ENCODE data around the gene C16orf96. TPM values are rescaled to one million over a fixed set of nuclear protein-coding genes. Genes with fewer than 3 reads are reported as not detected.

Gene C16orf96
- total RNA-seq: under 1 TPM; 0.07 to 0.30 TPM

DNA sequence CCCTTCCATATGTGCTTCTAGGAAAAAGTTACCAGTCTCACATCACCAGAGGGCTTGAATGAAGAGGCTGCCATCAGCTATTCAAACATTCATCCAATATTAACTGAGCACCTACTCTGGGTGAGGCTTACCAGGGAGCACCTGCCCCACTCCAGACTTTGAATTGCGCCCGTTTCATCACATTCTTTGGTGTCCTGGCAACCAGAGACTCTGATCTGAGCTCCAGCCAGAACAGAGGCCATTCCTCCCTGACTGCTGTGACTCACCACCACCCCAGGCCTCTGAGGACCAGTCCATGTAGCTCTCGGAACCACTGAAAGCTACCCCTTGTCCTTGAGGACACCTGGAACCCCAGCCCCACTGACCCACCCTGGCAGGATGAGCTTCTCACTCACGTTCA, at the start of gene C16orf96:
TSS of gene C16orf96 (plus strand) at position 229 of the 400 bp plus-strand sequence. CDS start at position 379, 150 bp downstream.
- no peaks in the 10 kb centered on the region for H3K4me1 Mint-ChIP-seq (ENCODE audit: low read depth)
- H3K27me3 Mint-ChIP-seq (ENCODE audit: low read depth): no peaks in the 10 kb centered on the region
- H3K9me3 Mint-ChIP-seq: no peaks in the 10 kb centered on the region
- intact Hi-C loops (cut with micrococcal nuclease): no loop called here
- no peaks in the 10 kb centered on the region for H3K36me3 Mint-ChIP-seq (ENCODE audit: low read depth)
- no peak within 1 kb of the TSS for H3K4me3 Mint-ChIP-seq
- no peak for DNase-seq
- CTCF ChIA-PET: interaction anchor here (0.7 to 1.1 kb wide), 2 partner anchors 26 to 49 kb away, joined by 3 to 7 read pairs; no protein-coding TSS in a partner anchor
- H3K27ac Mint-ChIP-seq: no peak within 1 kb of the TSS

DNA sequence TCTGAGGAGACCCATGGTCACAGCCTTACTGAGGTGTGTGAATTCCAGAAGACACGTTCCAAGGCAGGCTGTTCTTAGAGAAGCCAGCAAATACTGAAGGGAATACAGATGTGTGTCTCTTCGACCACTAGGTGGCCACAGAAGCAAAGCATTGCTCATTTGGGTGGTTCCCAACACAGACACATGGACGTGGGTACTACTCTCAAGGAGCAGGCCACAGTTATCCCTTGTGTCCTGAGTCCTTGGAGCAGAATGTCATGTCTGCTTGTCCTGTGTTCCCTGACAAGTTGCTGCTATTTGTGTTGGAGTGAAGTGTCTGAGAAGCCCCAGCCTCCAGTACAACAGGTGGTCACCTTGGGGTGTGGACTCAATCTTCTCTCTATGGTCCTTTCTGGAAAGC, 49.7 kb upstream of the C16orf96 start:
- Mint-ChIP-seq H3K4me3 (peak overlapping the region; percentile 48), H3K36me3 (ENCODE audit: low read depth) (peaks cover 23% of the 10 kb centered on the region)
- intact Hi-C loops (cut with micrococcal nuclease): loop anchor here (1.0 to 5.0 kb wide), 5 partner anchors 32 to 451 kb away; partner anchors contain the start of genes CDIP1 and SEC14L5

DNA sequence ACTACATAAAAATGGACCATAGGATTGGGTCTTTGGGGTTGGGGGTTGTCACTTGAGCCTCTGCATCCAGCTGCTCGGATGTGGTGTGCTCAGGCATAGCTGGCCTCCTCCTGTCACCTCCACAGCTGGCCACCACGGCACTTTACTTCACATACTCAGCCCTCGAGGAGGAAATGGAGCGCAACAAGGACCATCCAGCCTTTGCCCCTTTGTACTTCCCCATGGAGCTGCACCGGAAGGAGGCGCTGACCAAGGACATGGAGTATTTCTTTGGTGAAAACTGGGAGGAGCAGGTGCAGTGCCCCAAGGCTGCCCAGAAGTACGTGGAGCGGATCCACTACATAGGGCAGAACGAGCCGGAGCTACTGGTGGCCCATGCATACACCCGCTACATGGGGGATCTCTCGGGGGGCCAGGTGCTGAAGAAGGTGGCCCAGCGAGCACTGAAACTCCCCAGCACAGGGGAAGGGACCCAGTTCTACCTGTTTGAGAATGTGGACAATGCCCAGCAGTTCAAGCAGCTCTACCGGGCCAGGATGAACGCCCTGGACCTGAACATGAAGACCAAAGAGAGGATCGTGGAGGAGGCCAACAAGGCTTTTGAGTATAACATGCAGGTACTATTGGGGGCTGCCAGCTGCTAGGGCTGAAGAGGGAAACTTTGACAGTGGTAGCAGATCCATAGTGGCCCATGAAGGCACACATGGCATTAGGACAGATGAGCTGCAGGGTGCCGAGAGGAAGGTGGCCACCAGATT, 48.4 kb upstream of the C16orf96 start:
- CTCF ChIA-PET: interaction anchor here (0.6 to 6.3 kb wide), 21 partner anchors 7 to 375 kb away, joined by 3 to 93 read pairs (median 7); partner anchors contain the start of genes C16orf96, HMOX2 and NMRAL1
- peaks cover 37% of the 10 kb centered on the region for H3K4me1 Mint-ChIP-seq (ENCODE audit: low read depth)
- H3K36me3 Mint-ChIP-seq (ENCODE audit: low read depth): peaks cover 27% of the 10 kb centered on the region
- H3K9me3 Mint-ChIP-seq: no peaks in the 10 kb centered on the region
- no peak for DNase-seq
- no peak overlapping the region for H3K4me3 Mint-ChIP-seq
- peak overlapping the region; percentile 91 for H3K27ac Mint-ChIP-seq
- no peaks in the 10 kb centered on the region for H3K27me3 Mint-ChIP-seq (ENCODE audit: low read depth)
- intact Hi-C loops (cut with micrococcal nuclease): loop anchor here (2.0 to 5.0 kb wide), 3 partner anchors 31 to 450 kb away; partner anchors contain the start of genes CDIP1 and SEC14L5

More for the DNA sequence above, 49.7 kb upstream of the C16orf96 start:
- H3K9me3 Mint-ChIP-seq: no peaks in the 10 kb centered on the region
- CTCF ChIA-PET: interaction anchor here (0.7 to 6.3 kb wide), 25 partner anchors 8 to 217 kb away, joined by 3 to 93 read pairs (median 8); partner anchors contain the start of genes CDIP1, HMOX2, MGRN1 and NMRAL1
- H3K27me3 Mint-ChIP-seq (ENCODE audit: low read depth): no peaks in the 10 kb centered on the region
- peak; percentile 79 for DNase-seq
- peak overlapping the region; percentile 91 for H3K27ac Mint-ChIP-seq
- H3K4me1 Mint-ChIP-seq (ENCODE audit: low read depth): peaks cover 46% of the 10 kb centered on the region

DNA sequence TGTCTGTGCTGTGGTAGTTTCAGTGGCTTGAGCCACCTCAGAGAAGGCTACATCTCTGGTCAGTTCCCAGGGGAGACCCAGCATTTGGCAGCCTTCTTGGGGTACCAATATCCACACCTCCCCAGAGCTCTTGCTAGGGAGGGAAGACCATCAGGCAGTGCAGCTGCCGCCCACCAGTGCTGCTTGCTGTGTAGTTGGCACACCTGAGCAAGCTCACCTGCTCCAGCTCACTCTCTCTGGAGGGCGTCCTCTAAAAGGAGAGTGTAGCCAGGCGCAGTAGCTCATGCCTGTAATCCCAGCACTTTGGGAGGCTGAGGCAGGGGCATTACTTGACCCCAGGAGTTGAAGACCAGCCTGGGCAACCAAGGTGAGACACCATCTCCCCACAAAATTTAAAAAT, 47.3 kb upstream of the C16orf96 start:
- H3K27ac Mint-ChIP-seq: no peak overlapping the region
- intact Hi-C loops (cut with micrococcal nuclease): loop anchor here (5.0 kb wide), 2 partner anchors 168 to 448 kb away; partner anchors contain the start of gene SEC14L5
- H3K9me3 Mint-ChIP-seq: no peaks in the 10 kb centered on the region
- H3K27me3 Mint-ChIP-seq (ENCODE audit: low read depth): no peaks in the 10 kb centered on the region
- CTCF ChIA-PET: interaction anchor here (0.8 to 6.3 kb wide), 4 partner anchors 39 to 157 kb away, joined by 3 to 93 read pairs (median 42); no protein-coding TSS in a partner anchor
- no peak for DNase-seq
- H3K36me3 Mint-ChIP-seq (ENCODE audit: low read depth): peaks cover 30% of the 10 kb centered on the region
- H3K4me1 Mint-ChIP-seq (ENCODE audit: low read depth): peaks cover 34% of the 10 kb centered on the region
- no peak overlapping the region for H3K4me3 Mint-ChIP-seq

DNA sequence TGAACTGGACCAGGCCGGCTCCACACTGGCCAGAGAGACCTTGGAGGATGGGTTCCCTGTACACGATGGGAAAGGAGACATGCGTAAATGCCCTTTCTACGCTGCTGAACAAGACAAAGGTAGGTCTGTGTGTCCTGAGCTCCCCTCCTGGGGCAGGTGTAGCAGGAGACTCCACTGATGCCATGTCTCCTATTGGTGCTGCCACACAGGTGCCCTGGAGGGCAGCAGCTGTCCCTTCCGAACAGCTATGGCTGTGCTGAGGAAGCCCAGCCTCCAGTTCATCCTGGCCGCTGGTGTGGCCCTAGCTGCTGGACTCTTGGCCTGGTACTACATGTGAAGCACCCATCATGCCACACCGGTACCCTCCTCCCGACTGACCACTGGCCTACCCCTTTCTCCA, 46.7 kb upstream of the C16orf96 start:
- no peak overlapping the region for H3K27ac Mint-ChIP-seq
- CTCF ChIA-PET: interaction anchor here (0.5 to 6.3 kb wide), 4 partner anchors 51 to 206 kb away, joined by 3 to 93 read pairs (median 6); no protein-coding TSS in a partner anchor
- no peak overlapping the region for H3K4me3 Mint-ChIP-seq
- no peaks in the 10 kb centered on the region for H3K27me3 Mint-ChIP-seq (ENCODE audit: low read depth)
- intact Hi-C loops (cut with micrococcal nuclease): loop anchor here (5.0 kb wide), 2 partner anchors 168 to 448 kb away; partner anchors contain the start of gene SEC14L5
- H3K9me3 Mint-ChIP-seq: no peaks in the 10 kb centered on the region
- peaks cover 36% of the 10 kb centered on the region for H3K4me1 Mint-ChIP-seq (ENCODE audit: low read depth)
- no peak for DNase-seq
- H3K36me3 Mint-ChIP-seq (ENCODE audit: low read depth): peaks cover 30% of the 10 kb centered on the region

DNA sequence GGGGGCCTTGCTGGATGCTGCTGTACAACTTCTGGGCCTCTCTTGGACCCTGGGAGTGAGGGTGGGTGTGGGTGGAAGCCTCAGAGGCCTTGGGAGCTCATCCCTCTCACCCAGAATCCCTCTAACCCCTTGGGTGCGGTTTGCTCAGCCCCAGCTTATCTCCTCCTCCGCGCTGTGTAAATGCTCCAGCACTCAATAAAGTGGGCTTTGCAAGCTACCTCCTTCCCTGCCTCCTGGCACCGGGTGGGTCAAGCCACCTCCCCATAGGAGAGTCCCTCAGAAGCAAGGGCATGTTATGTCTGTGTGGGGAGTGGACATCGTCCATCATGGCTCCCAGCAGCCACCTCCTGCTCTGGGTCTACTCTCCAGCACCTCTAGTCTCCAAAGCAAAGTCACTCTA, 46.0 kb upstream of the C16orf96 start:
- no peaks in the 10 kb centered on the region for H3K27me3 Mint-ChIP-seq (ENCODE audit: low read depth)

DNA sequence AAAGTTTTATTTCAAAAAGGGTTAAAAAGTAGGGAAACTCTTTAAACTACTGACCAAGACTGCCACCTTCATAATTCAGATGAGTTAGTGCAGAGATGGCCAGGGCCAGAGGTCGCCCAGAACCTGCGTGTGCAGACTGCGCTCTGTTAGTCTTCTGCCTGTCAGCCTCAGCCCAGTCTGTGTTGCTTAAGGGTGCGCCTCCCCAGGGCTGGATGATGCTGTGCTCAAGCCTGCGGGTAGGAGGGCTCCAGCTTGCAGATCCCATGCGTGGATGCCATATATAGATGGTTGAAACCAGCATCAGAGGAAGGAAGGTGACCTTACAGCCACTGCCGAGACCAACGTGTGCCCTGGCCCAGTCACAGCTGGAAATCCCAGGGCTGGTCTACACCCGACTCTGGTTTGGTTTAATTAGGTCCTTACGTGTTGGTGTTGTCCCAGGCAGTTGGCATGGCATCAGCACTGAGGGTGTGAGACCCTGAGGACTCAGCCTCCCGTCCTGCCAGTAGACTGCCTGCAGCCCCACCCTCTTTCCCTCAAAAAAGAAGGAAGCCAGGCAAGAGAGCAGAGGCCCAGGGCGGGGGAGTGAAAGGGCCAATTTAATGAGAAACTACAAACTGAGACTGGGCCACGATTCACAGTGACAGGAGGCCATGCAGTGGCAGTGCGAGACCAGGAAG, 45.3 kb upstream of the C16orf96 start:
- DNase-seq: no peak
- Mint-ChIP-seq H3K36me3 (ENCODE audit: low read depth) (peaks cover 30% of the 10 kb centered on the region), H3K4me3 (no peak overlapping the region), H3K9me3 (no peaks in the 10 kb centered on the region), H3K27ac (no peak overlapping the region), H3K27me3 (ENCODE audit: low read depth) (no peaks in the 10 kb centered on the region), H3K4me1 (ENCODE audit: low read depth) (peaks cover 37% of the 10 kb centered on the region)
- CTCF ChIA-PET: interaction anchor here (0.9 to 6.3 kb wide), 4 partner anchors 11 to 75 kb away, joined by 3 to 93 read pairs (median 4); no protein-coding TSS in a partner anchor
- intact Hi-C loops (cut with micrococcal nuclease): no loop called here

More for the DNA sequence above, 46.0 kb upstream of the C16orf96 start:
- Mint-ChIP-seq H3K4me3 (no peak overlapping the region), H3K9me3 (no peaks in the 10 kb centered on the region), H3K4me1 (ENCODE audit: low read depth) (peaks cover 37% of the 10 kb centered on the region), H3K27ac (no peak overlapping the region), H3K36me3 (ENCODE audit: low read depth) (peaks cover 30% of the 10 kb centered on the region)
- intact Hi-C loops (cut with micrococcal nuclease): no loop called here
- DNase-seq: no peak
- CTCF ChIA-PET: interaction anchor here (0.5 to 6.3 kb wide), 4 partner anchors 10 to 76 kb away, joined by 4 to 93 read pairs (median 6); no protein-coding TSS in a partner anchor

DNA sequence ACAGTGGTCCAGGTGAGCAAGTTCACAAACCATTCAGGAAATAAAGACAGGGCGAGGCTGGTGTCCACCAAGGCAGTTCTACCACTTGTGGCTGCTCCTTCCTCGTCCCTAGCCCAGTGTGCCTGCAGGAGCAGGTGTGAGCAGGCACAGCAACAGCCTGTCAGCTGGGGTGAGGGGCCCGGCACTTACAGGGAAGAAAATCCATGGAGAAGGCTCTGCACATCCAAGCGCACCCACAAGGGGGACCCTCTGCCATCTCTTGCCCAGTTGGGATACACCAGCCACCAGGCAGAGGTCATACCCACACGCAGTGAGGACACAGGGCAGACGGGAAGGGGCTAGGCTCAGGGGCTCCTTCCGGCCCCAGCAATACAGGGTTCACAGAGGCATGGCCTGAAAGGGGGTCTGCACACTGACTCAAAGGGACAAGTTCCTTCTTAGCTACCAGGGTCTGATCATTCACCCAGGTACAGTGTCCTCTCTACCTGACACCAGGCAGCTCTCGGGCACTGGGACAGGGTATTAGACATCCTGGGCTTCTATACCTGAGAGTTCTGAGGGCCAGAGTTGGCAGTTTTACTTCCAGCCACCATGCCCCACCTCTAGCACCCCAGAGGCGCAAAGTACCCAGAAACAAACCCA, 44.6 kb upstream of the C16orf96 start:
- DNase-seq: peak; percentile 36
- Mint-ChIP-seq H3K4me1 (ENCODE audit: low read depth) (peaks cover 31% of the 10 kb centered on the region), H3K27ac (no peak overlapping the region), H3K36me3 (ENCODE audit: low read depth) (peaks cover 27% of the 10 kb centered on the region), H3K27me3 (ENCODE audit: low read depth) (no peaks in the 10 kb centered on the region), H3K9me3 (no peaks in the 10 kb centered on the region), H3K4me3 (no peak overlapping the region)
- intact Hi-C loops (cut with micrococcal nuclease): no loop called here
- CTCF ChIA-PET: interaction anchor here (0.5 to 1.6 kb wide), 3 partner anchors 35 to 179 kb away, joined by 3 to 5 read pairs (median 3); no protein-coding TSS in a partner anchor

DNA sequence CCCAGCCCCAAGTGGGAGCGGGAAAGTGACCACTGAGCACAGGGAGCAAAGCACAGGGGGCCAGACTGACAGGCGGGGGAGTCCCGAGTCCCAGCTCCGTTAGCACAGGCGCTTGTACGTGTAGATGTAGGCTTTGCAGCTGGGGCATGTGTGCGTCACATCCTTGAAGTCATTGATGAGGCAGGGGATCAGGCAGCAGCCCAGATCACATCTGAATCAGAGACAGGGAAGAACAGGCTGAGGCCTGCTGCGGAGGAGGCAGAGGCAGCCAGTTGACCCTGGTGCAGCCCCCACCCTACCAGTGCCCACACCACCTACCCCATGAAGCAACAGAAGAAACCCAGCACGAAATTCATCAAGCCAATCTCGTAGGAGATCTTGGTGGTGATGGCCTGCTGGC, 43.7 kb upstream of the C16orf96 start:
- peaks cover 22% of the 10 kb centered on the region for H3K36me3 Mint-ChIP-seq (ENCODE audit: low read depth)
- CTCF ChIA-PET: interaction anchor here (1.6 kb wide), 1 partner anchor 36 kb away, joined by 5 read pairs; no protein-coding TSS in a partner anchor
- DNase-seq: no peak
- intact Hi-C loops (cut with micrococcal nuclease): no loop called here
- H3K4me3 Mint-ChIP-seq: no peak overlapping the region
- H3K27ac Mint-ChIP-seq: no peak overlapping the region
- H3K9me3 Mint-ChIP-seq: no peaks in the 10 kb centered on the region
- H3K4me1 Mint-ChIP-seq (ENCODE audit: low read depth): peaks cover 29% of the 10 kb centered on the region
- H3K27me3 Mint-ChIP-seq (ENCODE audit: low read depth): no peaks in the 10 kb centered on the region

DNA sequence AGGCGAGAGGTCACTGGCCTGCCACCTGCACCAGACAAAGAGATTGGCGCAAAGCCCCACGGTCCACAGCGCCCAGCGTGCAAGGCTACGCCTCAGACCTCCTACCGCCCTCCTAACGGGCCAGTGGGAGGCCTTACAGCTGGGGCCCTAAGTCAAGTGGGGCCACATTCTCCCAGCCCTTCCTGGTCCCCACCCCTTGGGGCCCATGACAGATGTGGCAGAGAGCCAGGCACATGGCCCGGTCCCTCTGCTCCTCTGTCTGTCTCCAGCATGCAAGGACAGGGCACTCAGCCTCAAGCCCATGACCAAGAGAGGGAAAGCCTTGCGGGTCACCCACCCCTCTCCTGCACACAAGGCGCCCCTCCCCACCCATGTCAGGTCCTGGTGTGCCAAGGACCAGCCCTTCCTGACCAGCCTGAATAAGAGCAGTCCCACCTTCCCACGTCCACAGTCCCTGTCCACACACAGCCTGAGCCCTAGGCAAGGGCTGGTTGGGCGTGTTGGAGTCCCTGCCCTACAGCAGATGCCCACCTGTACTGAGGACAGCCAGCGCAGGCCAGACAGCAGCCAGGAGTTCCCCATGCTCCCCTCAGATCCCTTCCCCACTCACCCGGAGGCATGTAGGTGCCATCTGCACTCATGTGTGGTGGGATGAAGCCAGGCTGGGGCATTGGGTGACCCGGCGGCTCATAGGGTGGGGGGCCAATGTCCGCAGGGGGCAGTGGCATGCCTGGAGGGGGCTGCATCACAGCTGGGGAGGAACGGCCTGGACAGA, 42.9 kb upstream of the C16orf96 start:
- Mint-ChIP-seq H3K4me3 (no peak overlapping the region), H3K4me1 (ENCODE audit: low read depth) (peaks cover 29% of the 10 kb centered on the region), H3K27ac (no peak overlapping the region), H3K27me3 (ENCODE audit: low read depth) (no peaks in the 10 kb centered on the region), H3K9me3 (no peaks in the 10 kb centered on the region), H3K36me3 (ENCODE audit: low read depth) (peaks cover 16% of the 10 kb centered on the region)
- CTCF ChIA-PET: interaction anchor here (0.9 to 1.8 kb wide), 2 partner anchors 9 to 72 kb away, joined by 3 to 5 read pairs; no protein-coding TSS in a partner anchor
- DNase-seq: no peak
- intact Hi-C loops (cut with micrococcal nuclease): no loop called here

DNA sequence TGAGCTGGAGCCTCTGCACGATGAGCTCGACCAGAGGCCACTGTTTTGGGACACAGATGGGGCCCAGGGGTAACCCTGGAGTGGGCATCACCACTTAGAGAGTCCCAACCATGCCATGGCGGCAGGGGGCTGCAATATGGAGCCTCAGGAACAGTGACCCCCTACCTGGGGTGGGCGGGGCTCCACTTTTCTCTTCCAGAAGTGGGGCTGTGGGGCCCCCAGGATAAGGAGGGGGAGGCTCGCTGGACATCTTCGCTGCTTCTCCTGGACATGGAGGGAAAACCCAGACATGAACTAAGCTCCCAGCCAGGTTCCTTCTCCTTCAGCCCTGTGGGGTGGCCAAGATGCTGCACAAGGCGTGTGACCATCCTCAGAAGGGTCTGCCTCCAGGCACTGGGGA, 42.3 kb upstream of the C16orf96 start:
- Mint-ChIP-seq H3K27me3 (ENCODE audit: low read depth) (no peaks in the 10 kb centered on the region), H3K4me3 (no peak overlapping the region), H3K27ac (no peak overlapping the region), H3K36me3 (ENCODE audit: low read depth) (peaks cover 16% of the 10 kb centered on the region), H3K9me3 (no peaks in the 10 kb centered on the region), H3K4me1 (ENCODE audit: low read depth) (peaks cover 32% of the 10 kb centered on the region)
- CTCF ChIA-PET: interaction anchor here (0.9 to 1.8 kb wide), 3 partner anchors 8 to 71 kb away, joined by 3 to 28 read pairs (median 5); no protein-coding TSS in a partner anchor
- intact Hi-C loops (cut with micrococcal nuclease): loop anchor here (2.0 kb wide), 1 partner anchor 15 kb away; no protein-coding TSS in a partner anchor
- DNase-seq: no peak

Data from activated naive CD4-positive, alpha-beta T cell treated with anti-CD3 and anti-CD28 coated beads for 36 hours (primary cell).